HG02840 (cell line): ENCODE measurements around the gene VAV3.

Source experiments
- ATAC-seq: cut with Tn5 transposase; IDR thresholded peaks from one replicate; pipeline ENCODE4 v1.9.1; 2021; ENCODE audit warnings: mild to moderate bottlenecking, moderate library complexity, moderate number of reproducible peaks; ENCODE audit not compliant: unreplicated experiment, low FRiP score

VAV3 gene

DNA sequence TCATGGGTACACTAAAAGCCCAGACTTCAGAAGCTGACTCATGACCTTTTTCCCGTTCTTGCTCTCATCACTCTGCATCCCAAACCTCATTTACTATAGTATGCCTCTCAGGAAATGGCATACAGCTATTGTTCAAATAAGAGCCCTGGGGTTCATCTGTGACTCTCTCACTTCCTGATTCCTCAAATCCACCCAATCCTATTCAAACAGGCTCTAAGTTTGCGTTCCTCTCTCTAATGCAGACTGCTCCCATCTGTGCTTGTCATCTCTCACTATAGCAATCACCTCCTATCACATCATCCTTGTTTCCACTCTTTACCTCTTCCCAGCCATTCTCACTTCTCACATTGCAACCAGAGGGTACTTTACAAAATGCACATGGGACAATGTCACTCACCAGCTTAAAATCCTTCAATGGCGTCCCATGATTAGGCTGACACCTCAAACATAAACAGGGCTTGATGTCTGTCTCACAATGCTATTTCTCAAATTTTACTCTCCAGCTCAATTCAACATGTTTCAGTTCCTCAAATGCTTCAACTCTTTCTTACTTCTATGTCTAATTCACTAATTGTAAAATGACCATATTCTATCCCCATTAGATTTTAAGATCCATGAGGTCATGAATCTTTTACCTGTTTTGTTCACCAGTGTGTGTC lies 415.7 kb downstream of the VAV3 start:
- no peak for ATAC-seq

DNA sequence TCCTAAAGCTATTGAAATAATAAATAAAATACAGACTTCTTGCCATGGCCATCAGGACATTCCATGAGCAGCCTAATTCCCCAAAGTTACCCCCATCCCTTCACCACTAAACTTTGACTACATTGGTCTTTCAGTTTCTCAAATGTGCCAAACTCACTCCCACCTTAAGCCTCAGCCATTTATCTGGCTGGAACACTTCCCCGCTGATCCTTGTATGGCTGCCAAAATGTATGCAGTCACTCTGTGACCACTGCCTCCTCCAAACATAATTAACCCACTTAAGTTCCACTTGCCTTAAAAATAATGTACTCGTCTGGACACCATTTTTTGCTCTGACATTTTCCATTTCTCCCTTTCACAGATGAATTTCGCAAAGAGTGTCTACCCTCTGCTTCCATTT lies 416.7 kb downstream of the VAV3 start:
- ATAC-seq = no peak

DNA sequence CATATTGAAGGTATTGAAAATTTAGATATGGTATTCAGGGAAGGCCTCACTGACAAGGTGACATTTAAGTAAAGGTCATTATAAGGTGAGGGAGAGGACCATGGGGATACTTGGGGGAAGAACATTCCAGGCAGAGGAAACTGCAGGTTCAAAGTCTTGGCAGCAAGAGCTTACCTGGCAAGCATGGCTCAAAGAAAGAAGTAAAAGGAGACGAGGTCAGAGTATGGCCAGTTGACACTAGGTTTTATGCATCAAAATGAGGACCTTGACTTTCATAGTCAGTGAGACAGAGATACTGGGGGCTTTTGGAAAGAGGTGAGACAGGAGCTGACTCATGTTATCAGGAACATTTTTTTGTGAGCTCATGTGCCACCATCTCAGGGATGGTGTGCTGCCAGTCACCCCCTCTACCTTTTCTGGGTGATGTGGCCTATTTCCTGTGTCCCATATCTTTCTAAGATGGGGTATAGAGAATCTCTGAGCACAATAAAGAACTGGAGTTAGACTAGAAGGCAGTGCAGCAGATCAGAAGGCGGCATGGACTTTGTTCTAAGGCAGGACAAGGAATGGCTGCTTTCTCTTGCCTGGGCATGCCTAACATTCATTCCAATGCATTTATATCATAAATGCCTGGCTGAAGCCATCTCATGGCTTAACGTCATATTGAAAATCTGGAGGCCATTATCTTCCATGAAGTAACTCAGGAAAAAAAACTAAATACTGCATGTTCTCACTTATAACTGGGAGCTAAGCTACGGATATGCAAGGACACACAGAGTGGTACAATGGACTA lies 417.4 kb downstream of the VAV3 start:
- no peak for ATAC-seq

DNA sequence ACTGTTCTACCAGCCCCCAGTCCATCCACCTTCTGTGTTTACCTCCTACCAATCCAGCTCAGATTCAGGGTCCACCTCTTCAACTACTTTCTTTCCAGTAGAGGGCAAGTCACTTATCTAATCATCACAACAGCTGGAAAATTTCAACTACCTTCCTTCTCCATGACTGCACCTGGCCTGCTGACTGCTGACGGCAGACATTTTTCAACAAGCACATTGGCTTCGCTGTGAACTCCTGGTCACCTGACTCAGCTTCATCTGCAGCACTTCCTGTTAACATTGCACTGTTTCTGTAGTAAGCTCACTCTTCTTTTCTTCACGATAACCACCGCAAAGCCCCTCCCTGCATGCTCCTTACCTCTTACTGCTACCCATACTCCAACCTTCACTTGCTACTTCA lies 418.4 kb downstream of the VAV3 start:
- no peak for ATAC-seq

DNA sequence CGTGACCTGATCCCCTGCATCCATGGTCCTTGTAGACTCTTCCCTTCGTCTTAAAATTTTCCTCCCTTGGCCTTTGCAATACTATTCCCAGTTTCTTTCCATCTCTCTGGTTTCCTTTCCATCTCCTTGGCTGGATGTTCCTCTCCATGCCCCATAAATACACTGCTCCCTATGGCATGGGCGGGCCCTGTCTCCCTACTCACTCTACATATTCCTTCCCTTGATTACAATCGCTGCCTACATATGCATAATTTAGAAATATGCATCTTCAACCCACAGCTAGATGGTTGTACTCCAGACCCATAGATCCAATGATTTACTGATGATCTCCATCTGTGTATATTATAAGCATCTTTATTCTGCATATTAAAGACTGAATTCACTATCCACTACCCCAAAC lies 419.1 kb downstream of the VAV3 start:
- ATAC-seq = no peak

DNA sequence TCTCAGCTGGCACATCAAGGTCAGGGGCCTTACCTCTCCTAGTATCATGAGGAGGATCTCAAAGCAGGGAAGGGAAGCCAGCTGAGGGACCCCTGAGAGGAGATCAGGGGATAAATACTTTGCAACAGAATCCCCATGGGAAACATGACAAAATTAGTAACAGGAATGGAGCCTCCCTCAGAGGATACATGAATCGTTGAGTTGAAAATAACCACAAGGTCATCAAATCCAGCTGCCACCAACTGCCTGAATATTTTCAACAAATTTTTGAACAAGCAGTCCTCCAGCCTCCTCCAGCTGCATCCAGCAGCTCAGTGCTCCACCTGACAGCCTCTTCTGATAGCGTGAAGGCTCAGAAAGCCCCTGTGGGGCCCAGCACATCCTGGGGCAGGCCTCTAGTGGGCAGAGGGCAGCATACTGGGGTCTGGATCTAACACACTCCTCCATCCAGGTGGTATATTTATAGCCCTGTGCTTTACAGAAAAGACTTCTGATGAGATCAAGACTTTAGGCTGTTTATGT lies 419.9 kb downstream of the VAV3 start:
- ATAC-seq = no peak

DNA sequence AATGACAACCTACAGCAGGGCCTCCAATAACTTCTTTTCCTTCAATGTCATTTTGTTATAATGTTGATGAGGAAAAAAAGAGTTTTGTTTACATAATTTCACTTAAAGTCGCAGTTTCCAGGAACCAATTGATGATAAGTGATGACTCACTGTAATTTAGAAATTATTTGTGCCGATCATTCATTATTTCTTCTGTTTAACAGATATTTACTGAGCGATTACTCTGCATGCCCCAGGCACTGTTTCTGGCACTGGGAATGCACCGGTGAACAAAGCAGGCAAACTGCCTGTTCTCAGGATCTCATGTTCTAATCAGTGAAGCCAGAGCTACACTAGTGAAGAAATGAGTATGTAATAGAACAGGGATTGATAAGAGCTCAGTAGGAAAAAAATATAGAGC lies 420.7 kb downstream of the VAV3 start:
- no peak for ATAC-seq

DNA sequence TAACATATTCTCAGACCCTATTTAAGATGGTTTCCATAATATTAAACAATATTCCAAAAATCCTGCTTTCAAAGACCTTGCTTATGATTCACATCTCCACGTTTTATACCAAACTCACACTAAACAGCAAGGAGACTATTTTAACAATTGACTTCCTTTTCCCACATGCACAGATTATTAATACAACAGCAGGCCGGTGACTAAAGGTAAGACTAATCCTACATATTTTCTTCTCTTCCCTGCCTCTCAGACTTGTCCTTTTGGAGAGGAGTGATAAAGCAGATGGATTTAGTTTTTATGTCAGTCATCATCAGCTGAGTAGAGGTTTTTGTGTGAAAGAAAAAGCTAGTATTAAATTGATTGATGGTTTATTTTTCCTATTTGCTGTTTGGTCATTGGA lies 423.6 kb downstream of the VAV3 start:
- no peak for ATAC-seq

DNA sequence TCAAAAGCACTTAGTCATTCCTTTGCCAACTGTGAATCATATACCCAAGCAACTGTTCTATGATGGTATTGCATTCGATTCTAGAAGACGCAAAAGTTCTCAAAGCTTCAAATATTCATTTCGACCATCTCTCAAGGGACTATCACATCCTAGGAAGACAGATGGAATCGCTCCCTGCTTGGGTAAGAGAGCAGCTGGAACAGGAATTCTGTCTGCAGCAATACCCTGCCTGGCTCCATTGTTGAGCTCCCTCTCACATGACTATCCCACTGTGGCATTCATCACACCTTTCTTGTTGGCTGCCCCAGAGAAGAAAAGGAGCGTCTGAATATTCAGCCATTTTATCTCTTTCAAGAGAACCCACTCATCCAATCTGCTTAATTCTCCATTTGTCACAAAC lies 426.5 kb downstream of the VAV3 start:
- ATAC-seq = no peak

DNA sequence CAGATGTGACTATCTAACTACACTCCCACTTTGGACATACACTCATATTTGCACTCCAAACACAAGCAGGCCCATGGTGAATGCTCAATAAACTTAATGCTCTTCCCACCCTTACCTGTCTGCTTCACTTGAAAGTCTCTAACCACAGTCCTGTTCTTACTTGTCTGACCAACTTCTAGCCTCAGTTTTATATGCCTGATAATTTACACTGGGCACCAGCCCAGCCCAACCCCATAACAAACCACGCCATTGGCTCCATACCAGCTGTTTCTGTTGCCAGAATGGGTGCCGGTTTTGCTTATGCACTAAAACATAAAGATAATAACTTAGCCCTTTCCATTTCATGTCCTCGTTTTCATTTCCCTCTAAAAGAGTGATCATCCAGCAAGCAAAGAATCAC lies 428.7 kb downstream of the VAV3 start:
- no peak for ATAC-seq

DNA sequence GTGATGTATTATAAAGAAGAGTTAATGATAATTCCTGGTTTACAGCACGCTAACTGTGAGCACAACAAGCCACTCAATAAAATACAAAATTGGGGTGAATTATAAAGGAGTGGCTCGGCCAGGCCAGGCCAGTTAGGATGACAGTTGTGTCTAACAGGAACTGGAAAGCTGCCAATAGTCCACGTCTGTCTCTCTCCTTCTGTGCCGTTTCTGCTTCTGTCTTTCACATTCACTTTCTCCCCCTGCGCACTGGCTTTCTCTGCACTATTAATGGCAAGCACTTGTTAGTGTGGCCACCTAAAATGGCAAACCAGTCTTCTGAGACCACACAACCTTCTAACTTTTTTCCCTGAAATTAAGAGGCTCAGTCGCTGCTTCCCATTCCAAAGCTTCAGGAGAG lies 429.9 kb downstream of the VAV3 start:
- ATAC-seq = no peak

DNA sequence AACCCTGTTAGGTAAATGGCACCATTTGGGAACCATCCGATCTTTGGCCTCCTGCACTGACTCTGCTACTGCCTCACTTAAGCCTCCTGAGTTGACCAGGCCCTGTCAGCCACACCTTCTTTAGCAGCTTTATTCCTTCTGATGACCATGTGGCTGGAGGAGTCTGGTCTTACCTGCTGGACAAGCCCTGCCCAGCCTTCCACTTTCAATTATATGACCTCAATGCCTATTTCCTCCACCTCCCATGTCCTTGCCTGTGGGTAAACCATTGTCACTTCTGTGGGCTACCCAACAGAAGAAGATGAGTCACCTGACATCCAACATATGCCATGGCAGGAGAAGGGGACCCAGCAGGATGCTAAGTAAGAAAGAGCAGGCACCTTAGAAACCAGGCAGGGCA lies 430.3 kb downstream of the VAV3 start:
- ATAC-seq = no peak

DNA sequence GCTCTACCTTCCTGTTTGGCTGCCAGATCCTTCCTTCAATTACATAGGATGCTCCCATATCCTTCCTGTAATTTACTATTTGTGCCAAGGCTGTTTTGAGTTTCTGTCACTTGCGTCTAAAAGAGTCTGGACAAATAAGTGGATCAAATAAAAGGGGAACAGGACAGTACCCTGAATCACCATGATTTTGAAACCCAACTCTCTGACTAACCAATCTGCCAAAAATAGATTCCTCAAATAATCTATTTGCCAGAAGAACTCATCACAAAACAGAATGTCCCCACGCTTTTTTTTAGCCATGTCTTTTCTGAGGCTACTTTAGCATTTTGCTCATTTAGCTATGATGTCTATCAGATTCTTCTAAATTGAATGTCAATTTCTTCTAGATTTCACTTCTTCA lies 431.5 kb downstream of the VAV3 start:
- ATAC-seq = no peak

DNA sequence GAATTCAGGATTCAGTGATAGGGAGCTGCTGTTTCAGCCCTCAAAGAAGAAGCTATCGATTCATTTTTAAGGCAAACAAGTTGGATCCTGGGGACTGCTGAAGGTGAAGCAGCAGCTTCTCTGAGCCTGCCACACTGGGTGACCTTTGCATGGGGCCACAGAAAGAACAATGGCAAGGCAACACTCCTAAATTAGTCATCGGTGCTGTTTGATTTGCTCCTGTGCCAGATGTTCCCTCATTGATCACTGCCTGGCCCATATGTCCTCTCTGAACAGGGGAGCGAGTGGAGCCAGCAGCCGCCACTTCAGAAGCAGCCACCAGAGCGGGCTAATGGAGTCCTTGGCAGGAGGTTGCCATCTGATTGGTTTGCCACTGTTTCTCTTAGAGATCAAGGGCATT lies 432.7 kb downstream of the VAV3 start:
- ATAC-seq = no peak

DNA sequence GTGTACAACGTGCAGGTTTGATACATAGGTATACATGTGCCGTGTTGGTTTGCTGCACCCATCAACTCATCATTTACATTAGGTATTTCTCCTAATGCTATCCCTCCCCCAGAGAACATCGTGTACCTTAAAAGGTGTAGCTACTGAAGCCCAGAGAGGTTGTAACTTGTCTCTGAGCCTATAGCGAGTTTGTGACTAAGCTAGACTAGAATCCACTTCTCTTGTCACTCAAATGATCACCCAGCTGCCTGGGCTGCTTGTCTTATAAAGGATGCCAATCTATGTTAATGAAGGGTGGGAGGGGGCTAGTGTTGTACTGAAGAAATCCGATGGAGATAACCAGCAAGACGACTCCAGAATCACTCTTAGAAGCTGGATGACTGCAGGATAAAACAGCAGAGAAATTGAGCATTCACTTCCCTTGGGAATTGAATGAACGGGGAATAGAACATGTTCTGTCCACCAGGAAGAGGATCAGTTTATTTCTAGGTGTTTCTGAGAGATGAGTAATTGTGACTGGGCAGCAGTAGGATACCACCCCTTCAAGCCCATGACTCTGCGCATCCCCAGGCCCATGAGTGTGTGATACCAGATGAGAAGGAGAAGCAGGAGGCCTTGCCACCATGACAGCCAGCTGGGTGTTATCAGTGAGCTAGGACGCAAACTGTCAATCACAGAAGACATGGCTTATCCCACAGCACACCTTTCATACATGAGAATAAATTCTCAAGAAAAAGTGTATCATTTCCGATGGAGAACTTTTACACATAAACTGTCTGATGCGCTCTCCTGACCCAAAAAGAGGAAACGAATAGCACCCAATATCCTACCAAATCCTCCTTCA lies 433.7 kb downstream of the VAV3 start:
- ATAC-seq = no peak

DNA sequence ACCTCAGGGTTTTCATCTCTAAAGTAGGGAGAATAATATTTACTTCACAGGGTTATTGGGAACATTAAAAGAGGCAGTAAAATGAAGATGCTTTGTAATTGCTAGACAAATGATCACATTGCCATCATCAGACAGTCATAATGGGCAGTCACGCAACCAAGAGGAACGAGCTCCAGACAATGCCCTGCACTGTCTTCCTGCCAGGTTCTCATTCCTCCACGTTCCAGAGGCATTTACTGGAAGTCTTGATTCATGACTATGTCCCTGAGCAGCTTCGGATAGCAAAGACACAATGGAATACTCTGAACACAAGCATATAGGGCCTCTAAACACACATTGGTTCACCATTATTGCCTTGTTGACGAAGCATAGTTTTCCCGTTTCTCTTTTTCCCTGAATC lies 434.4 kb downstream of the VAV3 start:
- ATAC-seq = no peak

DNA sequence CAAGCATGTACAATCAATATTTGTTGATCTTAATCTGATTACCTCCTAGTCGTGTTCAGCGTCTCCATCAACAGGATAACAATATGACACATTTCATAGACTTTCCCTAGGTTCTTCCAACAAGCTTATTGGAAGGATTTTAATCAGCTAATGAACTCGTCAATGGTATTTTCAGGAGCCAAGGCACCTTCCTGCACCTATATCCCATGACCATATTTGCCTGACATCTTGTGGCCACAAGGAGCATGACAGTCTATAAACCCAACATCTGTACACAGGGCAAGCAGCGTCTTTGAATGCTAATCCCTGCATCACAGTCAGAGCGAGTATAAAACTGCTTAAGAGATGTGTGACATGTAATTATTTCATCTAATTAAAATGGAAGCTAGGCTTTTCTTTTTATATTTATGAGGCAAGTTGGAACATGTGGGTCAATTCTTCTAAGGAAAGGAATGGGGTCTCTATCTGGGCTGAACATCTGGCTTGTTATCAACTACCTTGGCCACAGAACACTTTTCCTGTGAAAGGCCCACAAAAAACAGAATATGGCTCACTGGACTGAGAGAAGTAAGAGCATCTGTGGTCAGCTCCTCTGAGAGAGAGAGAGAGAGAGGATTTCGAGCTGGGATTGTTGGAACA lies 435.4 kb downstream of the VAV3 start:
- peak; percentile 88 for ATAC-seq

DNA sequence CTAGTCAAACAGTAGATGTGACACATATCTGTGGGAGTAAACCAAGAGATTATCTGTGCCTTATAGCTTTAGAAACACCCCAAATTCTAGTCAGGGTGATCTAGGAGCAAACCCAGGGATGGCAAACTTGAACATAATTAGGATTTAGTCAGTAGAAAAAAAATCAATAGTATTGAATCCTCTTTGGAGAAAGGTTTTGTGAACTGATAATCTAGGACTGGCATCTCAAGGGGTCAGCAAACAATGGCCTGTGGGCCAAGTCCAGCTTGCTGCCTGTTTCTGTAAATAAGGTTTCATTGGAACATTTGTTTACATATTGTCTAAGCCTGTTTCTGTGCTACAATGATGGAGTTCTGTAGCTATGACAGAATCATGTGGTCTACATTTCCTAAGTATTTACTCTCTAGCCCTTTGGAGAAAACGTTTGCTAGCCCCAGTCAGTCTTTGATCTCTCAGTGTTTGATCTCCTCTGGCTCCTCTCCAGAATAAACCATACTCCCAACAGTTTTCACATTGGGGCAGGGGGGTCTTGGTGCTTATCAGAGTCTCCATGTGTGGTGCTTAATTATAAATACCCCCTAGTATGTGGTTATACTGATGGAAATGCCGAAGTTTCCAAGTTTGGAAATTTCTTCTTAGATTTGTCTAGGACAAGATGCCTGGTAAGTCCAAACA lies 438.3 kb downstream of the VAV3 start:
- ATAC-seq = no peak

DNA sequence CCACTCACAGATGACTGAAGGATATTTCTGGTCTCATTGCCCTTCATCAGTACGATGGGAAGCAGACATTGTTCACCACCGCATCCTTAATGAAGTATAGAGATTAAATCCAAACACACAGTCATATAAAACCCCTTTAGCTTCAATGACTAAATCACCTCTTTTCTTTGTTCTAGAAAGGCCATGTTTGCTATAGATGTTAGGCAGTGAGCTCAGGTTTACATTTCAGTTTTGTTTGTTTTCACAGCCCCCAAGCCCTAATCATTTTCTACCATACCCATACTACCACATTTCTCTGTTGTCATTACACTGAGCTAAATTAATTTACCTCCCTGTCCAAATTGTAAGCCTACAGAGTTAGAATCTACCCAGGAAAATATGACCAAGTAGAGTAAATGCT lies 439.0 kb downstream of the VAV3 start:
- ATAC-seq = no peak

DNA sequence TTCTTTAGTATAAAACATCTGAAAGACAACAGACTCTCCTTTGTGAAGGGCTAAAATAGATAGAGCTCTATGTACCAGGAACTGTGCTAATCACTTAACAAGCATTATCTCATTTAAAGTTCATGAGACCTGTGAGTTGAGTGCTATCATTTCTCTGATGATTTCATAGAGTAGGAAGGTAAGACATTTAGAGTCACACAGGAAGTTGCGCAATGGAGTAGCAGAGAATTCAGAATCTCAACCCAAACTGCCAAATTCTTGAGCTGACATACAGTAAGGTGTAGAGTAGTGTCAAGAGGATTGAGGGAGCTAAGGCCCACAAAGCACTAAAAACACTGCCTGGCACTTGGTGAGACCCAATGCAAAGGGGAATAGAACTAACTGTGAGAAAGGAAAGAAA lies 439.8 kb downstream of the VAV3 start:
- no peak for ATAC-seq
